C4-2B (cell line): Measurements from ENCODE around the gene OGFOD1.

Experiments
- CTCF ChIP-seq: fragments of 450-650 bp; conservative IDR thresholded peaks from 2 replicates; pipeline ENCODE4 v1.5.1; 2017; ENCODE audit warnings: mild to moderate bottlenecking
- ZFX ChIP-seq: fragments of 450-650 bp; IDR thresholded peaks from 2 replicates; pipeline ENCODE4 v1.6.1; 2017

- TF ChIP-seq CTCF (no peak), ZFX (no peak)
Observed at GRCh38 chr16:56463153-56463552, 11.8 kb downstream of the OGFOD1 start.
